ENCODE data around the gene EIF1.

- TF ChIP-seq CTCF (IDR thresholded peaks at IDR 0.05; ENCODE audit: low read length) (no peak), EZH2 (optimal IDR thresholded peaks at IDR 0.05; ENCODE audit: low read depth, low read length) (no peak)
These were observed 49.7 kb upstream of the EIF1 start for GRCh38 chr17:41638941-41639340.
